Astrocyte of the cerebellum (primary cell): ENCODE results near the gene SLC35B1.

Experiments used
- DNase-seq: peaks from one replicate; pipeline ENCODE4 v3.0.0-alpha.2; 2011; ENCODE audit warnings: low read depth
- H3K4me3 ChIP-seq: 2 replicates; pipeline ENCODE4 v1.5.1; 2011; ENCODE audit warnings: mild to moderate bottlenecking, low read depth, low read length, moderate library complexity
- CTCF ChIP-seq: IDR thresholded peaks from 2 replicates; pipeline ENCODE4 v1.5.1; 2012; ENCODE audit warnings: low read length, low read depth, moderate library complexity, mild to moderate bottlenecking; ENCODE audit errors: missing control alignments
- in situ Hi-C: cut with HindIII; loops from 2 replicates; pipeline ENCODE4 v1.10.0; 2017; ENCODE audit warnings: low sequenced_read_pairs

Gene SLC35B1

GRCh38 chr17:49734515-49735490 is 27.0 kb upstream of the SLC35B1 start:
- in situ Hi-C loops, result no loop called here
- TF ChIP-seq CTCF, result no peak
- H3K4me3 ChIP-seq, result no peak overlapping the region
- no peak for DNase-seq

- no peak for DNase-seq
- in situ Hi-C loops, result no loop called here
- no peak for TF ChIP-seq CTCF
- H3K4me3 ChIP-seq, result no peak overlapping the region
Observed at GRCh38 chr17:49731435-49731831, 23.7 kb upstream of the SLC35B1 start.

GRCh38 chr17:49730785-49731434 is 23.1 kb upstream of the SLC35B1 start:
- TF ChIP-seq CTCF, result no peak
- in situ Hi-C loops, result no loop called here
- DNase-seq, result no peak
- no peak overlapping the region for H3K4me3 ChIP-seq

GRCh38 chr17:49730078-49730784 is 22.5 kb upstream of the SLC35B1 start:
- no peak for TF ChIP-seq CTCF
- DNase-seq, result peak; percentile 97
- H3K4me3 ChIP-seq, result no peak overlapping the region
- in situ Hi-C loops, result no loop called here

GRCh38 chr17:49729069-49729468 is 21.3 kb upstream of the SLC35B1 start:
- no peak for TF ChIP-seq CTCF
- DNase-seq, result no peak
- H3K4me3 ChIP-seq, result no peak overlapping the region
- in situ Hi-C loops, result no loop called here

GRCh38 chr17:49728425-49728824 is 20.7 kb upstream of the SLC35B1 start:
- no peak overlapping the region for H3K4me3 ChIP-seq
- DNase-seq, result no peak
- no peak for TF ChIP-seq CTCF
- in situ Hi-C loops, result no loop called here
